IPS-NIHi7 (cell line): ENCODE data around the gene OR2V2.
"Not testable (repeated sequence)": the region's sequence is repeated elsewhere in the genome, so short reads cannot be mapped to it uniquely, and the experiment has no call there.

ENCODE experiments used
- DNase-seq: peaks from one replicate; pipeline ENCODE4 v3.0.0; 2012; ENCODE audit warnings: mixed read lengths; ENCODE audit errors: extremely low spot score

The OR2V2 gene

GRCh38 chr5:181114844-181115778, 32.3 kb upstream of the OR2V2 start:
- no peak for DNase-seq

GRCh38 chr5:181118369-181118768, 29.0 kb upstream of the OR2V2 start:
- no peak for DNase-seq

DNA sequence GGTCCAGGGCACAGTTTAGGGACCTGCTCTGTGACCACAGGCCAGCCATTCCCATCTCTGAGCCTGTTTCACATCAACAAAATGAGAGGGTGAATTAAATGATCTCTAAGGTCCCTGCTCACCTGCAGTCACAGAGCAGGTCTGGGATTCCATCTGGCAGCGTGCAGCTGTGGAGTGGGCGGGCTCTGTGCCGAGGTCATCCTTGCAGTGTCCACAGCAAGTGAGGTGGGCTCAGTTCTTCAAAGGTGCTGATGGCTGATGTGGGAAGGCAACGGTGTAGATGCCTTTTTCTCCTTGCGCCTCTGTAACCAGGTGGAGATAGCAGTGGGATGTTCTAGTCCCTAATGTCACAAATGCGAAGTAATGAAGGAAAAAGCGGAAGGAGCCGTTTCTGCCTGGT, 28.3 kb upstream of the OR2V2 start:
- DNase-seq = no peak

GRCh38 chr5:181120306-181120705, 27.1 kb upstream of the OR2V2 start:
- DNase-seq = no peak

- DNase-seq = no peak
Measured at GRCh38 chr5:181120761-181121160, 26.6 kb upstream of the OR2V2 start.

DNA sequence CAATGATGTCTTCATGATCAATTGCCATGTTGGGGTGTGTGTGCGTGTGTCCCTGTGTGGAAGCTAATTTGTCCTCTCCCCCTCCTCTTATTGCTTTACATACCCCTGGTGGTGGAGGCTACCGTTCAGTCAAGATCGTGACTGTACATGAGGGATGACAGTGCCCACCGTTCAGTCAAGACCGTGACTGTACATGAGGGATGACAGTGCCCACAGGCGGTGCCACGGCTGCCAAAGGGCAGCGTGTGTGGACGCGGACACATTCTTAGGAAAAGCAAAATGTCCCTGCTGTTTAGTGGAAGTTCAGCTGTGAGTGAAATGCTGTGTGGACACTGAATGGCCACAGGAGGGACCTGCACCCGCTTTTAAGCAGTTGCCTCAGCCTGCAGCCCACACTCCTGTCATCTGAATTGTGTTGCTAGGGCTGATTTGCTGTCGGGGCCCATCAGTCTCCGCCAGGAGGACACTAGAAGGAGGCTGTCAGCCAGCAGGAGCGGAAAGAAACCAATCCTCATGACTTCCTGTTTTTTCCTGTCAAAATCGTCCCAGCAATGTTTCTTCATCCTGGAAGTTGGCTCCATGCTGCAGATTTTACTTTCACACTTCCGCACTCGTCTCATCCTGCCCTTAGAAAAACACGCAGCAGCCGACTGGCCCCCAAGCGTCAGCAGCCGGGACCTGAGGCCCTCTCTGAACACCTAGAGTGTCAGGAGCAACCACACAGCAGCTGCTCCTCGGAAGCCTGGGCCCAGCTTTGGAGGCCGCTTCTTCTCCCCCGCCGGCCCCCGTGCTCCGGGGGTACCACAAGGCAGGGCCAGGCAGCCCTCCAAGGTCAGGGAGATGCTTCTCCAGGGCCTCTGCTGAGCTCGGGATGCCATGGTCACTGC, 25.5 kb upstream of the OR2V2 start:
- DNase-seq = no peak

- no peak for DNase-seq
Measured at GRCh38 chr5:181124526-181124925, 22.9 kb upstream of the OR2V2 start.

- DNase-seq = no peak
Measured at GRCh38 chr5:181126841-181127240, 20.5 kb upstream of the OR2V2 start.

GRCh38 chr5:181127456-181127855, 19.9 kb upstream of the OR2V2 start:
- DNase-seq = no peak

GRCh38 chr5:181127907-181128626, 19.3 kb upstream of the OR2V2 start:
- DNase-seq = no peak

DNA sequence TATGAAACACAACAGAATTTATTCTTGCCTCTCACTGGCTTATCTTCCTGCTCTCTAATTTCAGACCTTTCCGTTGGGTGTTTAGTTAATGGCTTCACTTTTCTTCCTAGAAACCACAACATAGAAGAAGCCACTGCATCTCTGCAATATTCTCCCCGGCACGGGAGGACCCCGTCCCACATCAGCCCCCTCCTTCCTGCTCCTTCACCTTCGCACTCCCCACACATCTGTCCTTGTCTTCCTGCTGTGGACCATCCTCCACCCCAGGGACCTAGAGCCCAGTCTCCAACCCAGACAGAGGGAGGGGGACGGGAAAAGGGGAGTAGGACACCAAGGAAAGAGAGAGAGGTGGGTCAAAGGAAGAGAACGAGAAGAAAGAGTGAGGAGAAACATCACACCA, 17.8 kb upstream of the OR2V2 start:
- no peak for DNase-seq

GRCh38 chr5:181130081-181130480, 17.3 kb upstream of the OR2V2 start:
- DNase-seq = not testable (repeated sequence)

DNA sequence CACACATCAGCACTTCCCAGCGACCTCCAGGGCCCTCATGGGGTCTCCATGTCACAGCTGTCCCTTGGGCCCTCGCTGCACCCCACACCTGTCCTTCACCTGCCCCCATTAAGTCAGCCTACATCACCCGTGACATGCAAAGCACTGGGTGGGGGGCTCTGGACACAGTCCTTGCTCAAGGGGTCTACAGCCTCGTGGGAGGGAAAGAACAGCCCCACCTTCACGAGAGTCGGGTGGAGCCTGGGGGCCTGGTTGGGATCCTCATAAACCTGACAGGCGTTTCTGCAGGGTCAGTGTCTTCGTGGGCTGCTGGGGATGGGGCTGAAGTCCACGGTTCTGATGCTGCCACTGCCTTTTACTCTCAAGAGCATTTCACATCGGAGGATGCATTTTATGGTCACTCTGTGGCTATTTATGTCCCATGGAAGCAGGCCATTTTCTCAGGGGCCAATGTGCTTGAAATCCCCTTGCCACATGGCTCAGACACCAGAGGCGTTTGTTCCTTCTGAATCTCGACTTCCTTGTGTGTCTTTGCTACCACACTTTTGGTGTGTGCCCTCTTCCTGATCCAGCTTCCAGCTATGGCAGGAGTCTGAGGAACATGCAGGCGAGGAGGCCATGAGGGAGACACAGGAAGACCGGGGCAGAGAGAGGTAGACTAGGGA, 16.4 kb upstream of the OR2V2 start, which contains the start of gene OR2V1:
TSS of gene OR2V1 (minus strand) at position 338 of the 665 bp plus-strand sequence. CDS start 5,865 bp downstream, outside the sequence.
- no peak for DNase-seq

- DNase-seq = no peak
Measured at GRCh38 chr5:181131514-181131913, 15.9 kb upstream of the OR2V2 start.

DNA sequence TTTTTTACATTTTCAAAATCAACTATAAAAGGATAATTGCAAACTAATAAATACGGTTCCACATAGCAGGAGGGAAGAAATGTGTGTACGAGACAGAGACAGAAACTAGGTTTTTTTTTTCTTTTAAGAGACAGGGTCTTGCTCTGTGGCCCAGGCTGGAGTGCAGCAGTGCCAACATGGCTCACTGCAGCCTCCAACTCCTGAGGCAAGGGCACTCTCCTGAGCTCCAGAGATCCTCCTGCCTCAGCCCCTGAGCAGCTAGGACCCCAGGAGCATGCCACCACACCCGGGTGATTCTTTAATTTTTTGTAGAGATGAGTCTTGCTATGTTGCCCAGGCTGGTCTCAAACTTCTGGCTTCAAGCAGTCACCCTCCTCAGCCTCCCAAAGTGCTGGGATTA, 14.3 kb upstream of the OR2V2 start:
- DNase-seq = no peak

DNA sequence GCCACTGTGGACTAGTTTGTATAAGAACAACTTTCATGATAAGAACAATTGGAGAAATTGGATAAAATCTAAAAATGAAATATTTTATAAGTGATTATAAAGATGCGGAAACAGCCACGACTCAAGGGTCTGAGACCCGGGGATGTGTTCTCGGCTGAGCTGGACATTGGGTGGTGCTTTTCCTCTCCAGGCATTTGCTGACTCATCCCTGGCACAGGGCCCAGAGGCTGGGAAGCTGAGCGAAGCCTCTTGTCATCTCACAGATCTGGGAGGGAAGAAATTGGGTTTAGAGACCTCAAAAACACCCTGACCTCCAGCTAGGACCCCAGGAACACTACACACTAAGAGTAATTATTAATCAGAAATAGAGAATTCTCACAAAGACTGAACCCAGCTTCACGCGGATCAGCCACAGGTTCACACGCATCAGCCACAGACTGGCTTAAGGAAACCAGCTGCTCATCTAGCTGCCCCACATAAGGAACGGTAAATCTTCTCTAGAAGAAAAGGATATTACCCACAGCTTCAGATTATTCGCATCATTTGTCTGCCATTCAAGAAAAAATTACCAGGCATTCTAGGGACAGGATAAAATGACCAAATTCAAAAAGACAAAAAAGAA, 13.7 kb upstream of the OR2V2 start:
- DNase-seq = no peak

DNA sequence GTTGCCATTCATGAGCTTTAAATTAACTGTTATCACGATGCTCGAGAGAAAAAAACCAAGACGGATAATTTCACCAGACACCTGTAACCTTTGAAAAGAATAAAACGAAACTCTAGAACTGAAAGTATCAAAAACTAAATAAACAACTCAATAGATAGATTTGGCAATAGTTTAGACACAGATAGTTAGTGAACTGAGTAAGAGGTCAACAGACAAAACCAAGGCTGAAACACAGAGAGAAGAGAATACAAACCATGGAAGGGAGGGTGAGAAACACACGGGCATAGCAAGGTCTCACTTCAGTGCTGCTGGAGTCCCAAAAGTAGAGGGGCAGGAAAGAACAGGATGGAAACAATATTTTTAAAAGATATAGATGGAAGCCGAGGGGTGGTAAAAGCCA, 13.1 kb upstream of the OR2V2 start:
- no peak for DNase-seq

GRCh38 chr5:181136361-181136955, 10.9 kb upstream of the OR2V2 start:
- DNase-seq = no peak

- DNase-seq = no peak
Measured at GRCh38 chr5:181138258-181138657, 9.1 kb upstream of the OR2V2 start.

DNA sequence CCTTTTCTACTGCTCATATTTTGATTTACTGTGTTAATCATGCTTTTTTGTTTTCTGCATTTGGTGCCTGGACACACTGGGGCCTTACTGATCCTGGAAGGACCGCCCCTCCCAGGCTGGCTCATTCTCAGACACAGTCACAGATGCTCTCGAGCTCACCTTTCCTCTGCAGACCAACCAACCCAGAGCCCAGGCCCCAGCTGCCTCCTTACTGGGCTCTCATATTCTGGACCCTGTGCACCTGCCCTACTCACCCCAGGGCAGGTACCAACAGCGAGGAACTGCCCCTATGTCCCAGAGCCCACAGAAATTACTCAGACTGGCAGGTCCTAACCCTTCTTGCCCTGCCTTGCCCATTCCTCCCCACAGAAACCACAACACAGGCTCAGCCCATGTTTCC, 6.6 kb upstream of the OR2V2 start:
- no peak for DNase-seq
